ENCODE results near the gene PPP1R37. TPM values are rescaled to one million over a fixed set of nuclear protein-coding genes. Genes with fewer than 3 reads are reported as not detected.

PPP1R37 gene
- total RNA-seq, 4 donors from 2014 or later, result 17.2 to 32.4 (median 17.8) TPM

GRCh38 chr19:45186509-45187334, 93.7 kb downstream of the PPP1R37 start:
- no peak for TF ChIP-seq CTCF (IDR thresholded peaks at IDR 0.05; ENCODE audit: low read depth)

- no peak for TF ChIP-seq CTCF (IDR thresholded peaks at IDR 0.05; ENCODE audit: low read depth)
Observed at GRCh38 chr19:45187421-45188100, 94.6 kb downstream of the PPP1R37 start.

GRCh38 chr19:45189971-45190370, 97.0 kb downstream of the PPP1R37 start:
- no peak for TF ChIP-seq CTCF (IDR thresholded peaks at IDR 0.05; ENCODE audit: low read depth)

GRCh38 chr19:45191375-45191774, 98.4 kb downstream of the PPP1R37 start:
- no peak for TF ChIP-seq CTCF (IDR thresholded peaks at IDR 0.05; ENCODE audit: low read depth)

- no peak for TF ChIP-seq CTCF (IDR thresholded peaks at IDR 0.05; ENCODE audit: low read depth)
Observed at GRCh38 chr19:45195764-45196163, 102.8 kb downstream of the PPP1R37 start.

Small RNA genes lying within 50 kb of the gene (small RNA-seq; reads per million reads assigned to genes)
- gene RNU6-611P, result not detected

Other genes starting within 250 kb of the PPP1R37 start
- 10 to 100 TPM; 20.4 to 49.9 (median 24.1) TPM for gene NECTIN2, start 246.9 kb upstream of the PPP1R37 start, total RNA-seq
- 10 to 100 TPM; 18.3 to 69.5 (median 34.6) TPM for gene TOMM40, start 201.9 kb upstream of the PPP1R37 start, total RNA-seq
- 1,000 to 10,000 TPM in 3 of 4 donors, 100 to 1,000 TPM in 1; 212 to 2,618 (median 1,765) TPM for gene APOE, start 187.4 kb upstream of the PPP1R37 start, total RNA-seq
- 100 to 1,000 TPM in 2 of 4 donors, 10 to 100 TPM in 2; 30.7 to 394 (median 88.3) TPM for gene APOC1, start 178.6 kb upstream of the PPP1R37 start, total RNA-seq
- not detected for gene APOC4, start 150.9 kb upstream of the PPP1R37 start, total RNA-seq
- 1 to 10 TPM in 1 of 4 donors, not detected in 3; 4.8 TPM for gene APOC2, start 147.1 kb upstream of the PPP1R37 start, total RNA-seq
- gene CLPTM1, start 137.8 kb upstream of the PPP1R37 start, total RNA-seq, result 10 to 100 TPM; 45.8 to 86.1 (median 65.3) TPM
- gene RELB, start 91.7 kb upstream of the PPP1R37 start, total RNA-seq, result 1 to 10 TPM in 3 of 4 donors, under 1 TPM in 1; 0.49 to 9.4 (median 5.8) TPM
- 10 to 100 TPM; 23.3 to 86.7 (median 44.0) TPM for gene CLASRP, start 54.1 kb upstream of the PPP1R37 start, total RNA-seq
- gene ZNF296, start 16.7 kb upstream of the PPP1R37 start, total RNA-seq, result under 1 TPM in 2 of 4 donors, not detected in 2; 0.51 to 0.88 TPM
- gene GEMIN7, start 13.9 kb upstream of the PPP1R37 start, total RNA-seq, result 10 to 100 TPM; 10.3 to 25.8 (median 19.0) TPM
- under 1 TPM in 1 of 4 donors, not detected in 3; 0.17 TPM for gene NKPD1, start 67.8 kb downstream of the PPP1R37 start, total RNA-seq
- gene TRAPPC6A, start 85.1 kb downstream of the PPP1R37 start, total RNA-seq, result 10 to 100 TPM in 3 of 4 donors, 1 to 10 TPM in 1; 7.7 to 38.4 (median 26.4) TPM
- 10 to 100 TPM in 2 of 4 donors, 1 to 10 TPM in 2; 1.3 to 19.2 (median 11.0) TPM for gene BLOC1S3, start 85.6 kb downstream of the PPP1R37 start, total RNA-seq
- 1 to 10 TPM in 2 of 4 donors, under 1 TPM in 2; 0.44 to 2.6 (median 0.91) TPM for gene EXOC3L2, start 152.2 kb downstream of the PPP1R37 start, total RNA-seq
- gene MARK4, start 158.1 kb downstream of the PPP1R37 start, total RNA-seq, result 10 to 100 TPM; 10.2 to 26.2 (median 14.4) TPM
- gene CKM, start 229.7 kb downstream of the PPP1R37 start, total RNA-seq, result not detected
- gene KLC3, start 247.6 kb downstream of the PPP1R37 start, total RNA-seq, result not detected

All from subcutaneous adipose tissue (tissue), 4 donors.